ENCODE data around the gene ATAD3A.

GRCh38 chr1:1529321-1529720, 17.4 kb downstream of the ATAD3A start:
- TF ChIP-seq CTCF (IDR thresholded peaks at IDR 0.05) (no peak), POLR2A (IDR thresholded peaks at IDR 0.05) (no peak)

Data from uterus (tissue), 2 donors.